ENCODE data around the gene MED22.
"Not testable (repeated sequence)": the region's sequence is repeated elsewhere in the genome, so short reads cannot be mapped to it uniquely, and the experiment has no call there.

MED22 gene

GRCh38 chr9:133340256-133340655 lies 7.7 kb downstream of the MED22 start:
- in situ Hi-C loops (cut with HindIII; ENCODE audit: low sequenced_read_pairs) = no loop called here

GRCh38 chr9:133339641-133340040 lies 8.3 kb downstream of the MED22 start:
- in situ Hi-C loops (cut with HindIII; ENCODE audit: low sequenced_read_pairs) = no loop called here

- in situ Hi-C loops (cut with HindIII; ENCODE audit: low sequenced_read_pairs) = no loop called here
These were observed 11.8 kb downstream of the MED22 start, which contains the start of gene SURF6 for GRCh38 chr9:133335924-133336811. TSS of gene SURF6 (minus strand) at chr9:133336188. CDS start at chr9:133336132, 56 bp downstream.

GRCh38 chr9:133334888-133335287 lies 13.0 kb downstream of the MED22 start:
- in situ Hi-C loops (cut with HindIII; ENCODE audit: low sequenced_read_pairs) = not testable (repeated sequence)

GRCh38 chr9:133334161-133334560 lies 13.8 kb downstream of the MED22 start:
- in situ Hi-C loops (cut with HindIII; ENCODE audit: low sequenced_read_pairs) = no loop called here

- in situ Hi-C loops (cut with HindIII; ENCODE audit: low sequenced_read_pairs) = no loop called here
These were observed 14.4 kb downstream of the MED22 start for GRCh38 chr9:133333566-133333965.

- in situ Hi-C loops (cut with HindIII; ENCODE audit: low sequenced_read_pairs) = no loop called here
These were observed 14.9 kb downstream of the MED22 start for GRCh38 chr9:133333011-133333410.

GRCh38 chr9:133332381-133332730 lies 15.6 kb downstream of the MED22 start:
- in situ Hi-C loops (cut with HindIII; ENCODE audit: low sequenced_read_pairs) = no loop called here

GRCh38 chr9:133331641-133332380 lies 16.1 kb downstream of the MED22 start:
- in situ Hi-C loops (cut with HindIII; ENCODE audit: low sequenced_read_pairs) = no loop called here

- in situ Hi-C loops (cut with HindIII; ENCODE audit: low sequenced_read_pairs) = no loop called here
These were observed 16.7 kb downstream of the MED22 start for GRCh38 chr9:133331221-133331620.

- in situ Hi-C loops (cut with HindIII; ENCODE audit: low sequenced_read_pairs) = not testable (repeated sequence)
These were observed 18.4 kb downstream of the MED22 start for GRCh38 chr9:133329306-133330156.

- in situ Hi-C loops (cut with HindIII; ENCODE audit: low sequenced_read_pairs) = no loop called here
These were observed 20.0 kb downstream of the MED22 start for GRCh38 chr9:133327834-133328484.

- in situ Hi-C loops (cut with HindIII; ENCODE audit: low sequenced_read_pairs) = not testable (repeated sequence)
These were observed 20.9 kb downstream of the MED22 start for GRCh38 chr9:133327021-133327420.

GRCh38 chr9:133323991-133324703 lies 23.8 kb downstream of the MED22 start:
- in situ Hi-C loops (cut with HindIII; ENCODE audit: low sequenced_read_pairs) = no loop called here

- in situ Hi-C loops (cut with HindIII; ENCODE audit: low sequenced_read_pairs) = no loop called here
These were observed 24.7 kb downstream of the MED22 start for GRCh38 chr9:133323211-133323610.

GRCh38 chr9:133322701-133323100 lies 25.2 kb downstream of the MED22 start:
- in situ Hi-C loops (cut with HindIII; ENCODE audit: low sequenced_read_pairs) = no loop called here

GRCh38 chr9:133321411-133321935 lies 26.5 kb downstream of the MED22 start:
- in situ Hi-C loops (cut with HindIII; ENCODE audit: low sequenced_read_pairs) = no loop called here

GRCh38 chr9:133320421-133320881 lies 27.5 kb downstream of the MED22 start:
- in situ Hi-C loops (cut with HindIII; ENCODE audit: low sequenced_read_pairs) = no loop called here

GRCh38 chr9:133317551-133317950 lies 30.4 kb downstream of the MED22 start:
- in situ Hi-C loops (cut with HindIII; ENCODE audit: low sequenced_read_pairs) = not testable (repeated sequence)

GRCh38 chr9:133315997-133316396 lies 31.9 kb downstream of the MED22 start:
- in situ Hi-C loops (cut with HindIII; ENCODE audit: low sequenced_read_pairs) = no loop called here
